GM13976 (cell line): Measurements from ENCODE around the gene DAPK3.

Experiments used
- DNase-seq: peaks from one replicate; pipeline ENCODE4 v3.0.0; 2012; ENCODE audit warnings: low spot score
- CTCF ChIP-seq: IDR thresholded peaks from 2 replicates; pipeline ENCODE4 v1.5.1; 2012; ENCODE audit warnings: borderline replicate concordance, mild to moderate bottlenecking; ENCODE audit not compliant: insufficient read depth; ENCODE audit errors: extremely low read depth, missing control alignments, control extremely low read depth
- in situ Hi-C: fragments of 300-500 bp; cut with MboI; formaldehyde crosslinking; loops from one replicate; pipeline ENCODE4 v1.12.0; 2022; ENCODE audit warnings: low sequenced_read_pairs, mixed read lengths, inconsistent platforms; ENCODE audit not compliant: unreplicated experiment

DAPK3 gene

GRCh38 chr19:3970808-3971598 is at the start of gene DAPK3:
DAPK3 (minus strand) TSS chr19:3971099; CDS start chr19:3969735, 1,364 bp downstream.
- DNase-seq: peak; percentile 98
- in situ Hi-C loops: no loop called here
- no peak for TF ChIP-seq CTCF

- in situ Hi-C loops: no loop called here
- no peak for DNase-seq
- TF ChIP-seq CTCF: no peak
Measured at GRCh38 chr19:4019578-4019977, 48.7 kb upstream of the DAPK3 start.

- DNase-seq: no peak
- no peak for TF ChIP-seq CTCF
- in situ Hi-C loops: no loop called here
Measured at GRCh38 chr19:4018775-4019504, 48.0 kb upstream of the DAPK3 start.

- no peak for TF ChIP-seq CTCF
Measured at GRCh38 chr19:4018140-4018613, 47.3 kb upstream of the DAPK3 start.

GRCh38 chr19:4016903-4017638 is 46.2 kb upstream of the DAPK3 start:
- no peak for TF ChIP-seq CTCF
- in situ Hi-C loops: no loop called here
- DNase-seq: no peak

More at GRCh38 chr19:4018140-4018613, 47.3 kb upstream of the DAPK3 start:
- in situ Hi-C loops: no loop called here
- no peak for DNase-seq

GRCh38 chr19:4016486-4016885 is 45.6 kb upstream of the DAPK3 start:
- no peak for DNase-seq
- in situ Hi-C loops: no loop called here
- TF ChIP-seq CTCF: no peak
